IMR-90 (cell line): Measurements from ENCODE around the gene HSF2BP. TPM values are rescaled to one million over a fixed set of nuclear protein-coding genes. Genes with fewer than 3 reads are reported as not detected.
"Not testable (repeated sequence)": the region's sequence is repeated elsewhere in the genome, so short reads cannot be mapped to it uniquely, and the experiment has no call there.

Source experiments
- ATAC-seq: fragments of 200-7000 bp; cut with Tn5 transposase; 2 replicates; pipeline ENCODE4 v1.9.1; 2020; ENCODE audit warnings: low read depth, mild to moderate bottlenecking, moderate library complexity
- BruUV-seq: library from RNA; stranded (reverse); fragments of 400-500 nt; replicated peaks from 2 replicates; lab custom pipeline; 2021; lab: Mats Ljungman, UMichigan
- CTCF ChIA-PET: fragments of 300-600 bp; formaldehyde crosslinking; extraction: SDS; loops from one replicate; lab custom pipeline; 2021; ENCODE audit warnings: antibody characterized with exemption; lab: Yijun Ruan, JAX
- POLR2A ChIA-PET: fragments of 300-600 bp; sonication (Branson Sonifier 250); formaldehyde crosslinking; loops from one replicate; lab custom pipeline; 2022; ENCODE audit warnings: antibody characterized with exemption; ENCODE audit not compliant: unreplicated experiment; lab: Charles Lee
- DNase-seq: peaks from one replicate; pipeline ENCODE4 v3.0.0; 2013
- H2AFZ ChIP-seq: replicated peaks from 2 replicates; pipeline ENCODE3; 2013; ENCODE audit warnings: low read length, mild to moderate bottlenecking; ENCODE audit not compliant: poor library complexity
- H2AK5ac ChIP-seq: 2 replicates; pipeline ENCODE4 v1.6.1; 2013; ENCODE audit warnings: low read depth, low read length, inconsistent platforms
- H2AK9ac ChIP-seq: replicated peaks from 2 replicates; pipeline ENCODE3; 2013; ENCODE audit warnings: mild to moderate bottlenecking, low read depth, low read length, moderate library complexity; ENCODE audit not compliant: poor library complexity
- H2BK120ac ChIP-seq: 2 replicates; pipeline ENCODE4 v1.6.1; 2013; ENCODE audit warnings: low read depth, low read length, inconsistent platforms
- H2BK15ac ChIP-seq: 3 replicates; pipeline ENCODE4 v1.6.1; 2013; ENCODE audit warnings: low read depth, low read length, inconsistent platforms
- H2BK20ac ChIP-seq: 2 replicates; pipeline ENCODE4 v1.6.1; 2013; ENCODE audit warnings: low read depth, mild to moderate bottlenecking, inconsistent platforms, low read length, moderate library complexity
- H2BK5ac ChIP-seq: 2 replicates; pipeline ENCODE4 v1.6.1; 2013; ENCODE audit warnings: mild to moderate bottlenecking, low read depth, low read length, inconsistent platforms; ENCODE audit not compliant: poor library complexity, severe bottlenecking
- H3K14ac ChIP-seq: replicated peaks from 2 replicates; pipeline ENCODE4 v1.6.1; 2013; ENCODE audit warnings: low read depth, low read length, inconsistent platforms
- H3K18ac ChIP-seq: 2 replicates; pipeline ENCODE4 v1.6.1; 2013; ENCODE audit warnings: low read depth, low read length, control low read depth
- H3K23ac ChIP-seq: 2 replicates; pipeline ENCODE4 v1.6.1; 2013; ENCODE audit warnings: low read depth, low read length, inconsistent platforms
- H3K27ac ChIP-seq: 2 replicates; pipeline ENCODE4 v1.5.1; 2013; ENCODE audit warnings: mild to moderate bottlenecking, control low read depth, low read length; ENCODE audit not compliant: insufficient read depth
- H3K27me3 ChIP-seq: 2 replicates; pipeline ENCODE4 v1.6.1; 2013; ENCODE audit warnings: low read length; ENCODE audit not compliant: control insufficient read depth, insufficient read depth
- H3K36me3 ChIP-seq: 2 replicates; pipeline ENCODE4 v1.6.1; 2013; ENCODE audit warnings: low read length, mixed read lengths; ENCODE audit not compliant: control insufficient read depth, insufficient read depth
- H3K4ac ChIP-seq: 2 replicates; pipeline ENCODE4 v1.6.1; 2013; ENCODE audit warnings: low read depth, low read length, inconsistent platforms
- H3K4me1 ChIP-seq: 2 replicates; pipeline ENCODE4 v1.6.1; 2013; ENCODE audit warnings: low read length, mixed read lengths; ENCODE audit not compliant: control insufficient read depth, insufficient read depth
- H3K4me2 ChIP-seq: 2 replicates; pipeline ENCODE4 v1.6.1; 2013; ENCODE audit warnings: low read depth, mild to moderate bottlenecking, control low read depth, low read length, moderate library complexity
- H3K4me3 ChIP-seq: 2 replicates; pipeline ENCODE4 v1.5.1; 2013; ENCODE audit warnings: low read depth, mild to moderate bottlenecking, control low read depth, low read length, moderate library complexity; ENCODE audit not compliant: insufficient read depth
- H3K56ac ChIP-seq: 2 replicates; pipeline ENCODE4 v1.6.1; 2013; ENCODE audit warnings: low read length, inconsistent platforms; ENCODE audit not compliant: insufficient read depth; ENCODE audit errors: extremely low read depth
- H3K79me1 ChIP-seq, 2 experiments: 2 replicates each; pipeline ENCODE4 v1.6.1; 2013; ENCODE audit warnings: low read length in 2 of 2, inconsistent platforms in 1 of 2, low read depth in 1 of 2
- H3K9ac ChIP-seq: 2 replicates; pipeline ENCODE4 v1.6.1; 2013; ENCODE audit warnings: low read depth, low read length, control low read depth
- H3K9me1 ChIP-seq: 2 replicates; pipeline ENCODE4 v1.6.1; 2013; ENCODE audit warnings: low read length, inconsistent platforms; ENCODE audit not compliant: insufficient read depth
- H3K9me3 ChIP-seq: 2 replicates; pipeline ENCODE4 v1.6.1; 2013; ENCODE audit warnings: low read length; ENCODE audit not compliant: control insufficient read depth, insufficient read depth
- H4K20me1 ChIP-seq: 2 replicates; pipeline ENCODE4 v1.6.1; 2013; ENCODE audit warnings: low read length, inconsistent platforms; ENCODE audit not compliant: insufficient read depth
- H4K5ac ChIP-seq: 2 replicates; pipeline ENCODE4 v1.6.1; 2013; ENCODE audit warnings: mild to moderate bottlenecking, low read depth, low read length, control low read depth
- H4K8ac ChIP-seq, 2 experiments: 2 replicates each; pipeline ENCODE4 v1.6.1; 2013; ENCODE audit warnings: low read depth in 2 of 2, low read length in 2 of 2, control low read depth in 1 of 2, inconsistent platforms in 1 of 2
- H4K91ac ChIP-seq: 2 replicates; pipeline ENCODE4 v1.6.1; 2013; ENCODE audit warnings: low read depth, low read length, inconsistent platforms; ENCODE audit not compliant: insufficient read depth
- WGBS, 2 experiments: methylation state at CpG; one replicate each; pipeline versions ENCODE4 v1.1.5 to v1.1.7; 2013; ENCODE audit warnings: missing lambda C conversion rate in 2 of 2; ENCODE audit not compliant: insufficient read length in 1 of 2; ENCODE audit errors: extremely low coverage in 2 of 2; 5-methylcytosine and 5-hydroxymethylcytosine counted together
- dilution Hi-C: fragments of 300-500 bp; cut with HindIII; formaldehyde crosslinking; loops from one replicate; pipeline ENCODE4 v1.14.3; 2018; ENCODE audit warnings: low sequenced_read_pairs; ENCODE audit not compliant: unreplicated experiment
- in situ Hi-C: fragments of 300-500 bp; cut with MboI; formaldehyde crosslinking; loops from 3 replicates; pipeline ENCODE4 v1.14.3; 2019; ENCODE audit warnings: low sequenced_read_pairs, inconsistent platforms, mixed read lengths
- intact Hi-C: fragments of 100-400 bp; cut with micrococcal nuclease; formaldehyde crosslinking; loops from 2 replicates; pipeline ENCODE4 v1.10.0; 2022
- polyA plus RNA-seq, 3 experiments: library from polyadenylated mRNA; depleted of rRNA; stranded (reverse); fragments of >200 nt; gene quantifications; 2 replicates each; pipeline ENCODE4 v1.2.3, GENCODE V29; 2012; ENCODE audit warnings: low replicate concordance in 1 of 3
- total RNA-seq: library from RNA; depleted of rRNA; stranded (reverse); fragments of >200 nt; gene quantifications from 2 replicates; pipeline ENCODE4 v1.2.3, GENCODE V29; 2012

HSF2BP gene
- total and polyA plus RNA-seq, 2 of the 4 experiments (the other 2 are of a cell fraction), result 0.87 to 0.90 TPM

GRCh38 chr21:43498065-43498464 lies 161.2 kb downstream of the HSF2BP start:
- H3K79me1 ChIP-seq, H3K27ac ChIP-seq, H3K4ac ChIP-seq, H3K4me3 ChIP-seq, CTCF ChIA-PET, H3K4me1 ChIP-seq, H2AFZ ChIP-seq, H4K5ac ChIP-seq, in situ Hi-C loops, intact Hi-C loops, H3K9me1 ChIP-seq, H3K36me3 ChIP-seq, H2BK20ac ChIP-seq, POLR2A ChIA-PET, dilution Hi-C loops, H2BK5ac ChIP-seq, DNase-seq, H3K9me3 ChIP-seq, H3K4me2 ChIP-seq, H2AK5ac ChIP-seq, H3K14ac ChIP-seq, BruUV-seq, H2AK9ac ChIP-seq, H3K27me3 ChIP-seq, H3K18ac ChIP-seq, H3K9ac ChIP-seq, H3K56ac ChIP-seq, H3K23ac ChIP-seq, H2BK120ac ChIP-seq, H4K8ac ChIP-seq, H2BK15ac ChIP-seq, H4K91ac ChIP-seq, H4K20me1 ChIP-seq: not testable (repeated sequence)
- ATAC-seq, result peak; percentile 84
- no CpG with 5 or more reads among the region's 7 CpGs for WGBS, 2 experiments

GRCh38 chr21:43494279-43495012 lies 164.8 kb downstream of the HSF2BP start:
- H3K9me3 ChIP-seq, POLR2A ChIA-PET, H3K18ac ChIP-seq, H3K36me3 ChIP-seq, H3K56ac ChIP-seq, H3K27me3 ChIP-seq, H3K9ac ChIP-seq, H2BK120ac ChIP-seq, H2BK20ac ChIP-seq, DNase-seq, H3K23ac ChIP-seq, H3K4me1 ChIP-seq, H4K8ac ChIP-seq, H4K91ac ChIP-seq, H3K9me1 ChIP-seq, H2AK9ac ChIP-seq, H3K4me2 ChIP-seq, H2BK15ac ChIP-seq, H2AK5ac ChIP-seq, H3K4me3 ChIP-seq, dilution Hi-C loops, BruUV-seq, in situ Hi-C loops, H3K4ac ChIP-seq, H3K79me1 ChIP-seq, intact Hi-C loops, H4K5ac ChIP-seq, H2AFZ ChIP-seq, H4K20me1 ChIP-seq, CTCF ChIA-PET, H3K14ac ChIP-seq, H3K27ac ChIP-seq, H2BK5ac ChIP-seq: not testable (repeated sequence)
- peak; percentile 84 for ATAC-seq
- no CpG with 5 or more reads among the region's 18 CpGs for WGBS, 2 experiments
